Sigmoid colon (tissue), 3 donors: Measurements from ENCODE around the gene GPR173.
A peak's percentile ranks its signal among the peaks of the same experiment; 100 is the strongest.

Experiments used
- POLR2A ChIP-seq, 2 donors: fragments of 450-650 bp; IDR thresholded peaks; one replicate each; pipeline ENCODE4 v1.6.1; 2016; ENCODE audit warnings: antibody characterized with exemption in 2 of 2, mild to moderate bottlenecking in 2 of 2, moderate library complexity in 2 of 2
- TF ChIP-seq, protein P1 (sequence below), 4 experiments: fragments of 450-650 bp in 3 of 4; fragments of 200-600 bp in 1 of 4; IDR thresholded peaks; one replicate each; pipeline ENCODE4 v1.5.1; 2016 to 2019; ENCODE audit warnings: antibody characterized with exemption in 4 of 4, mild to moderate bottlenecking in 3 of 4, moderate library complexity in 2 of 4

DNA sequence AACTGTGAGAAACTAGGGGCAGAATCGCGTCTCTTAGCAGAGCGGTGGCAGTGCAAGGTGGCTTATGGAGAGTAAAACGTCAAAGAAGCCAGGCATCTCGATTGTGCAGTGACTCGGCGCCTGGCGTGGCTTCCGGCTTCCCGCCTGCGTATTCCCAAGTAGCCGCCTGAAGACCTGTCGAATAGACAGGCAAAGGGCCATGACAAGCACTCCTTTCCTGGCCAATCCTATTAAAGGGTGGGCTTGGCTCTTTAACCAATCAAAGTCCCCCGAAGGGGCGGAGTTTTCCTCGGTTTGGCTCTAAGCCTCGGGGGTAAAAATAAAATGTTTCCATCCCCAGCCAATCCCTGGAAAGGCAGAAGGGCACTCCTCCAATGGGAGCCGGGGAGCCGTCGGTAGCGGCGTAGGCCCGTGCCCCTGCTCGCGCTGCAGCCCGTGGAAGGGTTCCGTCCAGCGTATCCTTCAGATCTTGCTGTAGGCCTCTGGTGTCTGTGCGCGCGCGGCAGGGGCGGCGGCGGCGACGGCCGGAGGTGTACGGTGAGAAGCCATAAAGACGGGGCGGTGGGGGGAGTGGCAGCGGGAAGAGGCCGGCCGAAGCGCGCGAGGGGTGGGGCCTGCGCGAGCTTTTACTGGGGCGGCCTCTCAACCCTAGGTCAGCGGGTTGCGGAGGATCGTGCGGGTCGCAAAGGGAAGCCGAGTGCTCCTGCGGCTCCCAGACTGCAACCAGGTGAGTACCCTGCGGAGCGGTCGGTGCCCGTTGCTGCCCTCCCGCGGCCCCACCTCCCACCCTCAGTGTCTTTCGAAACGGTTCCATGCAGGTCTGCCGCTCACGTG is 45.4 kb downstream of the GPR173 start, which contains the start of gene KANTR:
- peak in 1 of 2 donors; percentile 61 for TF ChIP-seq POLR2A (IDR thresholded peaks at IDR 0.05)
- TF ChIP-seq, protein P1, sequence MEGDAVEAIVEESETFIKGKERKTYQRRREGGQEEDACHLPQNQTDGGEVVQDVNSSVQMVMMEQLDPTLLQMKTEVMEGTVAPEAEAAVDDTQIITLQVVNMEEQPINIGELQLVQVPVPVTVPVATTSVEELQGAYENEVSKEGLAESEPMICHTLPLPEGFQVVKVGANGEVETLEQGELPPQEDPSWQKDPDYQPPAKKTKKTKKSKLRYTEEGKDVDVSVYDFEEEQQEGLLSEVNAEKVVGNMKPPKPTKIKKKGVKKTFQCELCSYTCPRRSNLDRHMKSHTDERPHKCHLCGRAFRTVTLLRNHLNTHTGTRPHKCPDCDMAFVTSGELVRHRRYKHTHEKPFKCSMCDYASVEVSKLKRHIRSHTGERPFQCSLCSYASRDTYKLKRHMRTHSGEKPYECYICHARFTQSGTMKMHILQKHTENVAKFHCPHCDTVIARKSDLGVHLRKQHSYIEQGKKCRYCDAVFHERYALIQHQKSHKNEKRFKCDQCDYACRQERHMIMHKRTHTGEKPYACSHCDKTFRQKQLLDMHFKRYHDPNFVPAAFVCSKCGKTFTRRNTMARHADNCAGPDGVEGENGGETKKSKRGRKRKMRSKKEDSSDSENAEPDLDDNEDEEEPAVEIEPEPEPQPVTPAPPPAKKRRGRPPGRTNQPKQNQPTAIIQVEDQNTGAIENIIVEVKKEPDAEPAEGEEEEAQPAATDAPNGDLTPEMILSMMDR (IDR thresholded peaks at IDR 0.05), result no peak
